GM12872 (cell line): ENCODE measurements around the gene IGFBP7.

Experiments used
- TF ChIP-seq, protein P1 (sequence below): IDR thresholded peaks from 3 replicates; pipeline ENCODE4 v1.5.1; 2011; ENCODE audit warnings: low read depth, mild to moderate bottlenecking, low read length, moderate library complexity; ENCODE audit not compliant: insufficient read depth

IGFBP7 gene

DNA sequence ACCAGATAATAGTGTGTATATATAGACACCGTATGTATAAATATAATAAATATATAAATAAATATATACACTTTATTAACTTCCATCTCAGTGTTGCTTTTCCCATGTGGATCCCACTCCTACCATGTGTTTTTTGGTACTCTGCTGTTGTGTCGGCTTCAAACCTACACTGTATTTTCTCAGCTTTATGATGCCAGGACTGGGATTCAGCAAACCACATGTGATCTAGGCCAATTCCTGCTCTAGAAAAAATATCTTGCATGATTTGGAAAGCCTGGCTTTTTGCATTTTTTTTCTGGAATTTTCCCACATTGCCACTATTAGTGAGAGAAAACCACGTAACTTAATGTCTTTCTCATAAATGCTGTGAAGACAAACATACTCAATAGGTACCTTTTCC is 75.7 kb downstream of the IGFBP7 start:
- TF ChIP-seq, protein P1, sequence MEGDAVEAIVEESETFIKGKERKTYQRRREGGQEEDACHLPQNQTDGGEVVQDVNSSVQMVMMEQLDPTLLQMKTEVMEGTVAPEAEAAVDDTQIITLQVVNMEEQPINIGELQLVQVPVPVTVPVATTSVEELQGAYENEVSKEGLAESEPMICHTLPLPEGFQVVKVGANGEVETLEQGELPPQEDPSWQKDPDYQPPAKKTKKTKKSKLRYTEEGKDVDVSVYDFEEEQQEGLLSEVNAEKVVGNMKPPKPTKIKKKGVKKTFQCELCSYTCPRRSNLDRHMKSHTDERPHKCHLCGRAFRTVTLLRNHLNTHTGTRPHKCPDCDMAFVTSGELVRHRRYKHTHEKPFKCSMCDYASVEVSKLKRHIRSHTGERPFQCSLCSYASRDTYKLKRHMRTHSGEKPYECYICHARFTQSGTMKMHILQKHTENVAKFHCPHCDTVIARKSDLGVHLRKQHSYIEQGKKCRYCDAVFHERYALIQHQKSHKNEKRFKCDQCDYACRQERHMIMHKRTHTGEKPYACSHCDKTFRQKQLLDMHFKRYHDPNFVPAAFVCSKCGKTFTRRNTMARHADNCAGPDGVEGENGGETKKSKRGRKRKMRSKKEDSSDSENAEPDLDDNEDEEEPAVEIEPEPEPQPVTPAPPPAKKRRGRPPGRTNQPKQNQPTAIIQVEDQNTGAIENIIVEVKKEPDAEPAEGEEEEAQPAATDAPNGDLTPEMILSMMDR = no peak

DNA sequence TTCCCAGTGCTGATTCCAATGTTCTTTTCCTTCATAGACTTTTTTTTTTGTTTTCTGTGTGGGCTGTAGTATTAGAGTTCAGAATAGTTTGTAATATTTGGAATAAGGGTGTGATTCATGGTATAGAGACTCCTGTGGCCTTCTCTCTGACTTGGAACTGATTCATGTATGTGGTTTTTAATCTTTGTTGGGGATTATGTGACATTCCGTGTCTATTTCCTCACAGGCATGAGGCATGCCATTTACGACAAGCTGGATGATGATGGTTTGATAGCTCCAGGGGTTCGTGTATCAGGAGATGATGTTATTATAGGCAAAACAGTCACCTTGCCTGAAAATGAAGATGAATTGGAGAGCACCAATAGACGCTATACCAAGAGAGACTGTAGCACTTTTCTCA is 87.1 kb downstream of the IGFBP7 start:
- TF ChIP-seq, protein P1 = no peak

DNA sequence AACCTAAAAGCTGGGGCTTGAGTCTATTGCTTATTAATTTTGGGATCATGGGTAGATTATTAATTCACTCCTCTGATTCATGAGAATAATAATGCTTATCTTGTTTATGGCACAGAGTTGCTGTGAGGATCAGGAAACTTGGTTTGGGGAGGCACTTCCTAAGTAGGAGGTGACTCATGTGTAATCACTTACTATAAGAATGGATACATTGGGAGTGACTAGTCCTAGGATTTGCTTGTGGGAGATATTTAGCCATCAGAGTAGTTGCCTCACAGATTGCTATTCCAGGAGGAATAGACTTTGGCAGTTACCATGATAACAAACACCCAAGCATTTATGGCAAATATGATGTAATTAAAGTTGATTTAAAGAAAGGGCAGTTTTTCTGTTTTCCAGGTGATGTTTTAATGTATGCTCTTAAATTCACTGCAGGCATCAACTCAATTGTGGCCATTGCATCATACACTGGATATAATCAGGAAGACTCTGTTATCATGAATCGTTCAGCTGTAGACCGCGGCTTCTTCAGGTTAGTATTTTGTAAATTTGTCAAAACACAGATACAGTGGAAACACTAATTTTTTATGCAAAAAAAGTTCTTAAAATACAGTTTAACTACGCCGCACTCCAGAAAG is 89.6 kb downstream of the IGFBP7 start:
- TF ChIP-seq, protein P1 = no peak

DNA sequence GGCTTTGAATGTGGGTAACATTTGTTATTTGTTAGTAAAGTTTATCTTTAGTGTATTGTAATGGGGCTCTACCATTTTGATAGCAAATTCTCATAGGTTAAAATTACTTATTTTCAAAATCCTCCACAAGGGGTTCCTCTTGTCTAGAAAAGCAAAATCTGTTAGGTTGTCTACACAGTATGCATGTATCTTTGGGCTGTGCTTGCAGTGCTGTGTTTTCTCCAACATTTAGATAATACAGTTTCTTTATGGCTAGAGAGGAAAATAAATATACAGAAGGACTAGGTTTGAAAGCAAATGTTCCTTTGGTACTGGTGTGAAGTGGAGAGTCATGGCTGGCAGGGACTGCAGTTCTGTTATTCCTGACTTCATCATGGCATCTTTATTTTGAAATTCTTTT is 91.2 kb downstream of the IGFBP7 start:
- TF ChIP-seq, protein P1 = no peak

DNA sequence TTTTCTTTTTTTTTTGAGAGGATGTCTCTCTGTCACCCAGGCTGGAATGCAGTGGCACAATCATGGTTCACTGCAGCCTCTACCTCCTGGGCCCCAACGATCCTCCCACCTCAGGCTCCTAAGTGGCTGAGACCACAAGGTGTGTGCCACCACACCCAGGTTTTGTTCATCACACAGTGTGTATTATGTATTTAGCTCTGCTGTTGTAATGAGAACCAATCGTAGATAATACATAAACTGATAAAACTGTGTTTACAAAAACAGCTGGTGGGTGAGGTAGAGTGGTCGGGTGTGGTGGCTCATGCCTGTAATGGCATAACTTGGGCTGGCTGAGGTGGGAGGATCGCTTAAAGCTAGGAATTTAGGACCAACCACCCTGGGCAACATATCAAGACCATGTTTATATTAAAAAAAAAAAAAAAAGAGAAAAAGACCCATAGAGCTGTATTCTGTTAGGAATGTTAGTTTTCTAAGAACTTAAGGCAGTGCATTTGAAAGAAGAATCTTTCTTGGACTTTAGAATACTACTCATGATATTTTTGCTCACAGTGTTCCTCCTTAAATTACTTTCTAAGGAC is 96.6 kb downstream of the IGFBP7 start:
- TF ChIP-seq, protein P1 = no peak

DNA sequence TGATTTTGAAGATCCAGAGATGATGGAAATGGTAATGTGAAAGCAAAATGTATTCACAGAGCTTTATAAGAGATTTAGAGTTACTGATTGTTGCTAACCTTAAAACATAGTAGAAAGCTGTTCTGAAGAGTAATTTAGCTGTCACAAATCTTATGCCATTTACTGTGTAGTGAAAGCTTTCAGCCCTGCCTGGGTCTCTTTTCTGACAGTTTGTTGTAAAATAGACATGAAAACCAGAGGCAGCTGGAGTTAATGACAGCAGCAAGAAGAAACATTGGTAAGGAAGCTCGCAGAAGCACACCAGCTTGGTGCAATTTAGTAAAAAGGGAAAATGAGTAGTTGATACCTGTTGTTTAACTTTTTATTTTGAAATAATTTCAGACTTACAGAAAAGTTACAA is 110.4 kb downstream of the IGFBP7 start:
- TF ChIP-seq, protein P1 = no peak

DNA sequence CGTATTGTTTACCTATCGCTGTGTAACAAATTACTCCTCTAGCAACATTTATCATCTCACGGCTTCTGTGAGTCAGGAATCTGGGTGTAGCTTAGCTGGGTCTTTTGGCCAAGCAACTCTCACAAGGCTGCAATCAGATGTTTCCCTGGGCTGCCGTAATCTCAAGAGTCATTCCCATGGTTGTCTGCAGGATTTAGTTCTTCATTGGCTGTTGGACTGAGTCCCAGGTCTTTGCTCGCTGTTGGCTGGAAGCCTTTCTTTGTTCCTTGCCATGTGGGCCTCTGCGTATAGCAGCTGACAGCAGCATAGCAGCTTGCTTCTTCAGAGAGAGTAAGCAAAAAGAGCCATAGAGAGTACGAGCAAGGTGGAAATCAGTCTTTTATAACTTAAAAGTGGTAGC is 114.7 kb downstream of the IGFBP7 start:
- TF ChIP-seq, protein P1 = no peak
